SK-N-SH (cell line): ENCODE data around the gene PTPRD. TPM values are rescaled to one million over a fixed set of nuclear protein-coding genes. Genes with fewer than 3 reads are reported as not detected.

Experiments
- CTCF ChIA-PET: fragments of 300-600, 350-600 bp; formaldehyde crosslinking; extraction: SDS; loops from one replicate; lab custom pipeline; 2021; lab: Yijun Ruan, JAX
- POLR2A ChIA-PET: fragments of 350-600 bp; sonication (Branson Sonifier 250); formaldehyde crosslinking; extraction: SDS; loops from one replicate; lab custom pipeline; 2020; ENCODE audit warnings: antibody characterized with exemption, inconsistent platforms; lab: Yijun Ruan, JAX
- DNase-seq: peaks from one replicate; pipeline ENCODE4 v3.0.0; 2012
- H2AFZ ChIP-seq: fragments of 200-600 bp; sonication (generic); 2 replicates; pipeline ENCODE4 v1.8.1; 2016; ENCODE audit warnings: antibody characterized with exemption, mild to moderate bottlenecking, low read depth
- H3F3A ChIP-seq: fragments of 200-600 bp; sonication (generic); replicated peaks from 2 replicates; pipeline ENCODE3; 2016; ENCODE audit warnings: antibody characterized with exemption, mild to moderate bottlenecking; ENCODE audit not compliant: insufficient read depth
- H3K27ac ChIP-seq, 2 experiments: fragments of 200-500 bp in 1 of 2; fragments of 200-600 bp in 1 of 2; sonication (Bioruptor generic) in 1 of 2; sonication (generic), shearing (Covaris generic) in 1 of 2; 2 replicates each; pipeline versions ENCODE4 v1.5.1 to v1.6.1; 2014 to 2016; ENCODE audit warnings: low read depth in 2 of 2, inconsistent platforms in 1 of 2, low read length in 1 of 2, mild to moderate bottlenecking in 1 of 2, mixed read lengths in 1 of 2
- H3K27me3 ChIP-seq: fragments of 200-600 bp; sonication (generic), shearing (Covaris generic); 2 replicates; pipeline ENCODE4 v1.6.1; 2016; ENCODE audit warnings: mixed run types; ENCODE audit not compliant: insufficient read depth
- H3K36me3 ChIP-seq, 2 experiments: fragments of 200-500 bp in 1 of 2; fragments of 200-600 bp in 1 of 2; sonication (Bioruptor generic) in 1 of 2; sonication (generic) in 1 of 2; replicated peaks in 1 of 2; 2 replicates each; pipeline versions ENCODE3 to v1.5.1; 2014 to 2016; ENCODE audit warnings: low read length in 1 of 2, mild to moderate bottlenecking in 1 of 2; ENCODE audit not compliant: insufficient read depth in 2 of 2, control insufficient read depth in 1 of 2
- H3K4me1 ChIP-seq, 2 experiments: fragments of 200-500 bp in 1 of 2; fragments of 200-600 bp in 1 of 2; sonication (Bioruptor generic) in 1 of 2; sonication (generic), shearing (Covaris generic) in 1 of 2; 2 replicates each; pipeline versions ENCODE4 v1.5.1 to v1.6.1; 2014 to 2016; ENCODE audit warnings: low read depth in 1 of 2, low read length in 1 of 2, mixed run types in 1 of 2; ENCODE audit not compliant: insufficient read depth in 2 of 2, control insufficient read depth in 1 of 2
- H3K4me2 ChIP-seq: fragments of 200-600 bp; sonication (generic), shearing (Covaris generic); 2 replicates; pipeline ENCODE4 v1.6.1; 2017; ENCODE audit warnings: mixed run types
- H3K4me3 ChIP-seq, 2 experiments: fragments of 200-500 bp in 1 of 2; fragments of 200-600 bp in 1 of 2; sonication (Bioruptor generic) in 1 of 2; sonication (generic), shearing (Covaris generic) in 1 of 2; 2 replicates each; pipeline versions ENCODE4 v1.5.1 to v1.8.1; 2014 to 2016; ENCODE audit warnings: low read depth in 2 of 2, inconsistent platforms in 1 of 2, low read length in 1 of 2, mild to moderate bottlenecking in 1 of 2, mixed read lengths in 1 of 2, moderate library complexity in 1 of 2
- H3K79me2 ChIP-seq: fragments of 200-600 bp; sonication (generic); 2 replicates; pipeline ENCODE4 v1.8.1; 2017; ENCODE audit warnings: mild to moderate bottlenecking; ENCODE audit not compliant: insufficient read depth
- H3K9ac ChIP-seq: fragments of 200-600 bp; sonication (generic); 2 replicates; pipeline ENCODE4 v1.6.1; 2017; ENCODE audit warnings: mixed run types
- H3K9me2 ChIP-seq: fragments of 200-600 bp; sonication (generic); 2 replicates; pipeline ENCODE4 v1.6.1; 2017; ENCODE audit warnings: mixed run types
- H3K9me3 ChIP-seq: fragments of 200-600 bp; sonication (generic); 2 replicates; pipeline ENCODE4 v1.6.1; 2017; ENCODE audit warnings: mixed run types, mild to moderate bottlenecking, moderate library complexity
- H4K20me1 ChIP-seq: fragments of 200-600 bp; sonication (generic); 2 replicates; pipeline ENCODE4 v1.6.1; 2017; ENCODE audit warnings: mild to moderate bottlenecking, mixed run types; ENCODE audit not compliant: insufficient read depth
- CHD2 ChIP-seq: fragments of 150-350 bp; IDR thresholded peaks from 2 replicates; pipeline ENCODE4 v1.6.1; 2018; ENCODE audit warnings: low read length; ENCODE audit not compliant: partially characterized antibody
- ELF1 ChIP-seq: IDR thresholded peaks from 2 replicates; pipeline ENCODE4 v1.4.0; 2012
- FOXJ3 ChIP-seq: sonication (generic); formaldehyde crosslinking; IDR thresholded peaks from 2 replicates; pipeline ENCODE4 v1.5.1; 2020; ENCODE audit warnings: mild to moderate bottlenecking, missing genetic modification reagents
- JUND ChIP-seq: IDR thresholded peaks from 2 replicates; pipeline ENCODE4 v1.4.0; 2012
- MXI1 ChIP-seq: IDR thresholded peaks from 2 replicates; pipeline ENCODE4 v1.6.1; 2012; ENCODE audit warnings: mild to moderate bottlenecking, low read depth, low read length, improper control_type of control experiment
- POLR2AphosphoS5 ChIP-seq: IDR thresholded peaks from 2 replicates; pipeline ENCODE4 v1.6.1; 2012; ENCODE audit warnings: low read depth, low read length
- RCOR1 ChIP-seq: fragments of 150-350 bp; IDR thresholded peaks from 2 replicates; pipeline ENCODE4 v1.6.1; 2017; ENCODE audit warnings: antibody characterized with exemption, low read length
- RFX5 ChIP-seq: IDR thresholded peaks from 2 replicates; pipeline ENCODE4 v1.6.1; 2012; ENCODE audit warnings: mild to moderate bottlenecking, improper control_type of control experiment, low read length
- RXRA ChIP-seq: IDR thresholded peaks from 2 replicates; pipeline ENCODE4 v1.4.0; 2012; ENCODE audit warnings: low read depth, mild to moderate bottlenecking, borderline replicate concordance
- TCF12 ChIP-seq: IDR thresholded peaks from 2 replicates; pipeline ENCODE4 v1.4.0; 2012
- WGBS: methylation state at CpG from one replicate; pipeline ENCODE4 v1.1.6; 2017; ENCODE audit warnings: low lambda C conversion rate; 5-methylcytosine and 5-hydroxymethylcytosine counted together
- polyA plus RNA-seq, 3 experiments: library from polyadenylated mRNA; depleted of rRNA; stranded (reverse); fragments of >200 nt; gene quantifications; 2 replicates each; pipeline ENCODE4 v1.2.3, GENCODE V29; 2012
- TF ChIP-seq, protein P1 (sequence below): fragments of 150-350 bp; IDR thresholded peaks from 2 replicates; pipeline ENCODE4 v1.6.1; 2016; ENCODE audit warnings: mild to moderate bottlenecking, low read depth, low read length
- TF ChIP-seq, protein P2 (sequence below): IDR thresholded peaks from 2 replicates; pipeline ENCODE4 v1.4.0; 2012; ENCODE audit warnings: low read depth, borderline replicate concordance
- TF ChIP-seq, protein P3 (sequence below): IDR thresholded peaks from 2 replicates; pipeline ENCODE4 v1.4.0; 2012; ENCODE audit warnings: low read depth, borderline replicate concordance
- TF ChIP-seq, protein P4 (sequence below): fragments of 200-600 bp; sonication (generic); IDR thresholded peaks from 2 replicates; pipeline ENCODE4 v1.6.1; 2017; ENCODE audit warnings: antibody characterized with exemption, mild to moderate bottlenecking, moderate library complexity

Gene PTPRD
- polyA plus RNA-seq, 1 of the 3 experiments (the other 2 are of a cell fraction): 0.15 TPM

DNA sequence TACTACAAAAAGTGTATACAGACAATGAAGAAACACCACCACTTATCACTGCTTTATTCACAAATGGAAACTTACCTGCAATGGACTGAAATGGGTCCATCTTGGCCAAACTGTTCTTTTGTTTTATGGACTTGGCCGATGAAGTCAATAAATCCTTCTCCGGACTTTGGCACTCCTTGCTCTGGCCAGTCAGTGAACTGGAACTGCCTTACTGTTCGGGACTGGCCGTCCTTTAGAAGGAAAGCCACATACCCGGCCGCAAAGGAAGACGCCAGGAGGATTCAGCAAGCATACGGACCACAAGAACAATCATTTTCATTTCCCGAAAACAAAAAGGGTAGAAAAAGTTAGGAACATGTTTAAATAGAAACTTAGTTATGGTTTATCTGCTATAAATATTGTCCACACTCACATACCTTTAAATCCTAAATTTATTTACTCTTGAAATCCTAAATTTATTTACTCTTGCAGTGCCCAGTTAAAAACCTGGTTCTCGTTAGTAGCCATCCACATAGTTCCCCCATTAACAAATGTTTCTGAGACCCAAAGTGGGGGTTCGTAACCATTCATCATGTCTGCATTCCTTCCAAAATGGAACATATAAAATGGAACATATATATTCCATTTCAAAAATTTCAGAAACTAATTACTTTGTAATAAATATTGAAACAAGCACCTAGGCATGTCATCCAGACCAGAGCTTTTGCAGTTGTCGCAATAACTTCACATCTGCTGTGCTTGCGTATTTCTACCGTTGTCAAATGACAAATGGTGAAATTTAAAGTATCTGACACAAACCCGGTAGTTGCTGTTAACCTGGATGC lies 2281.1 kb downstream of the PTPRD start:
- Histone ChIP-seq H3K9me2 (no peaks in the 10 kb centered on the region), H2AFZ (no peak overlapping the region), H3K36me3 (no peaks in the 10 kb centered on the region), H3K27me3 (no peaks in the 10 kb centered on the region), H3K4me2 (no peak overlapping the region), H3K27ac (no peak overlapping the region), H3K79me2 (no peaks in the 10 kb centered on the region), H3K9ac (no peak overlapping the region), H3K4me3 (no peak overlapping the region), H4K20me1 (no peaks in the 10 kb centered on the region), H3F3A (no peaks in the 10 kb centered on the region), H3K9me3 (no peaks in the 10 kb centered on the region), H3K4me1 (no peaks in the 10 kb centered on the region)
- TF ChIP-seq, protein P1, sequence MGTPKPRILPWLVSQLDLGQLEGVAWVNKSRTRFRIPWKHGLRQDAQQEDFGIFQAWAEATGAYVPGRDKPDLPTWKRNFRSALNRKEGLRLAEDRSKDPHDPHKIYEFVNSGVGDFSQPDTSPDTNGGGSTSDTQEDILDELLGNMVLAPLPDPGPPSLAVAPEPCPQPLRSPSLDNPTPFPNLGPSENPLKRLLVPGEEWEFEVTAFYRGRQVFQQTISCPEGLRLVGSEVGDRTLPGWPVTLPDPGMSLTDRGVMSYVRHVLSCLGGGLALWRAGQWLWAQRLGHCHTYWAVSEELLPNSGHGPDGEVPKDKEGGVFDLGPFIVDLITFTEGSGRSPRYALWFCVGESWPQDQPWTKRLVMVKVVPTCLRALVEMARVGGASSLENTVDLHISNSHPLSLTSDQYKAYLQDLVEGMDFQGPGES: no peak
- TF ChIP-seq RFX5 (no peak), JUND (no peak), FOXJ3 (CRISPR knock-in tag) (no peak), ELF1 (no peak), POLR2AphosphoS5 (no peak), MXI1 (no peak), RXRA (no peak), RCOR1 (no peak), CHD2 (no peak), TCF12 (no peak)
- TF ChIP-seq, protein P2, sequence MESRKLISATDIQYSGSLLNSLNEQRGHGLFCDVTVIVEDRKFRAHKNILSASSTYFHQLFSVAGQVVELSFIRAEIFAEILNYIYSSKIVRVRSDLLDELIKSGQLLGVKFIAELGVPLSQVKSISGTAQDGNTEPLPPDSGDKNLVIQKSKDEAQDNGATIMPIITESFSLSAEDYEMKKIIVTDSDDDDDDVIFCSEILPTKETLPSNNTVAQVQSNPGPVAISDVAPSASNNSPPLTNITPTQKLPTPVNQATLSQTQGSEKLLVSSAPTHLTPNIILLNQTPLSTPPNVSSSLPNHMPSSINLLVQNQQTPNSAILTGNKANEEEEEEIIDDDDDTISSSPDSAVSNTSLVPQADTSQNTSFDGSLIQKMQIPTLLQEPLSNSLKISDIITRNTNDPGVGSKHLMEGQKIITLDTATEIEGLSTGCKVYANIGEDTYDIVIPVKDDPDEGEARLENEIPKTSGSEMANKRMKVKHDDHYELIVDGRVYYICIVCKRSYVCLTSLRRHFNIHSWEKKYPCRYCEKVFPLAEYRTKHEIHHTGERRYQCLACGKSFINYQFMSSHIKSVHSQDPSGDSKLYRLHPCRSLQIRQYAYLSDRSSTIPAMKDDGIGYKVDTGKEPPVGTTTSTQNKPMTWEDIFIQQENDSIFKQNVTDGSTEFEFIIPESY: no peak
- TF ChIP-seq, protein P3, sequence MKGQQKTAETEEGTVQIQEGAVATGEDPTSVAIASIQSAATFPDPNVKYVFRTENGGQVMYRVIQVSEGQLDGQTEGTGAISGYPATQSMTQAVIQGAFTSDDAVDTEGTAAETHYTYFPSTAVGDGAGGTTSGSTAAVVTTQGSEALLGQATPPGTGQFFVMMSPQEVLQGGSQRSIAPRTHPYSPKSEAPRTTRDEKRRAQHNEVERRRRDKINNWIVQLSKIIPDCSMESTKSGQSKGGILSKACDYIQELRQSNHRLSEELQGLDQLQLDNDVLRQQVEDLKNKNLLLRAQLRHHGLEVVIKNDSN: no peak
- TF ChIP-seq, protein P4, sequence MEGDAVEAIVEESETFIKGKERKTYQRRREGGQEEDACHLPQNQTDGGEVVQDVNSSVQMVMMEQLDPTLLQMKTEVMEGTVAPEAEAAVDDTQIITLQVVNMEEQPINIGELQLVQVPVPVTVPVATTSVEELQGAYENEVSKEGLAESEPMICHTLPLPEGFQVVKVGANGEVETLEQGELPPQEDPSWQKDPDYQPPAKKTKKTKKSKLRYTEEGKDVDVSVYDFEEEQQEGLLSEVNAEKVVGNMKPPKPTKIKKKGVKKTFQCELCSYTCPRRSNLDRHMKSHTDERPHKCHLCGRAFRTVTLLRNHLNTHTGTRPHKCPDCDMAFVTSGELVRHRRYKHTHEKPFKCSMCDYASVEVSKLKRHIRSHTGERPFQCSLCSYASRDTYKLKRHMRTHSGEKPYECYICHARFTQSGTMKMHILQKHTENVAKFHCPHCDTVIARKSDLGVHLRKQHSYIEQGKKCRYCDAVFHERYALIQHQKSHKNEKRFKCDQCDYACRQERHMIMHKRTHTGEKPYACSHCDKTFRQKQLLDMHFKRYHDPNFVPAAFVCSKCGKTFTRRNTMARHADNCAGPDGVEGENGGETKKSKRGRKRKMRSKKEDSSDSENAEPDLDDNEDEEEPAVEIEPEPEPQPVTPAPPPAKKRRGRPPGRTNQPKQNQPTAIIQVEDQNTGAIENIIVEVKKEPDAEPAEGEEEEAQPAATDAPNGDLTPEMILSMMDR: no peak
- DNase-seq: no peak
- ChIA-PET CTCF (no interaction called here), POLR2A (no interaction called here)
- 65% methylated on average over 15 of the region's 15 CpGs for WGBS
